GM15510 (cell line): Measurements from ENCODE around the gene HAP1.

Experiments
- POLR2A ChIP-seq: IDR thresholded peaks from 3 replicates; pipeline ENCODE4 v1.6.1; 2011; ENCODE audit warnings: borderline replicate concordance; ENCODE audit not compliant: insufficient read length; ENCODE audit errors: extremely low read depth

Gene HAP1

GRCh38 chr17:41679740-41680425 is 54.6 kb downstream of the HAP1 start:
- no peak for TF ChIP-seq POLR2A

GRCh38 chr17:41678907-41679739 is 55.3 kb downstream of the HAP1 start:
- TF ChIP-seq POLR2A, result no peak

- TF ChIP-seq POLR2A, result peak; percentile 51
These were observed 56.0 kb downstream of the HAP1 start for GRCh38 chr17:41678411-41678906.

- no peak for TF ChIP-seq POLR2A
These were observed 58.4 kb downstream of the HAP1 start for GRCh38 chr17:41676058-41676419.
